Measurements from ENCODE around the gene FBP2. TPM values are rescaled to one million over a fixed set of nuclear protein-coding genes. Genes with fewer than 3 reads are reported as not detected.

The FBP2 gene
- total RNA-seq, 4 donors from 2014 or later, result not detected

- Histone ChIP-seq H3K4me3 (peak within 1 kb of the TSS; percentile 58), H3K9me3 (no peaks in the 10 kb centered on the region), H3K4me1 (peaks cover 10% of the 10 kb centered on the region), H3K27me3 (peaks cover 9% of the 10 kb centered on the region), H3K36me3 (no peaks in the 10 kb centered on the region), H3K27ac (no peak within 1 kb of the TSS)
- DNase-seq (ENCODE audit: low spot score in 2 of 2), result no peak
- TF ChIP-seq EP300 (IDR thresholded peaks at IDR 0.05), result no peak
- TF ChIP-seq CTCF (IDR thresholded peaks at IDR 0.05), result no peak
- no peak for TF ChIP-seq POLR2AphosphoS5 (IDR thresholded peaks at IDR 0.05)
- TF ChIP-seq POLR2A (IDR thresholded peaks at IDR 0.05), result no peak
- 17% methylated on average over 12 of the region's 79 CpGs for WGBS
Observed at GRCh38 chr9:94639061-94639998, 45.7 kb upstream of the FBP2 start, which contains the start of gene FBP1. Gene FBP1, minus strand, starts transcription at chr9:94639518. Its CDS starts 208 bp downstream, at chr9:94639310.

- Histone ChIP-seq H3K4me1 (peaks cover 10% of the 10 kb centered on the region), H3K4me3 (peak overlapping the region; percentile 58), H3K27me3 (peaks cover 9% of the 10 kb centered on the region), H3K27ac (no peak overlapping the region), H3K36me3 (no peaks in the 10 kb centered on the region), H3K9me3 (no peaks in the 10 kb centered on the region)
- DNase-seq (ENCODE audit: low spot score in 2 of 2), result no peak
- 73% methylated on average over 17 of the region's 17 CpGs for WGBS
- TF ChIP-seq CTCF (IDR thresholded peaks at IDR 0.05) (no peak), POLR2AphosphoS5 (IDR thresholded peaks at IDR 0.05) (no peak), EP300 (IDR thresholded peaks at IDR 0.05) (no peak), POLR2A (IDR thresholded peaks at IDR 0.05) (no peak)
Observed at GRCh38 chr9:94638335-94639060, 44.9 kb upstream of the FBP2 start.

GRCh38 chr9:94632737-94633136 lies 39.1 kb upstream of the FBP2 start:
- Histone ChIP-seq H3K9me3 (no peaks in the 10 kb centered on the region), H3K27me3 (no peaks in the 10 kb centered on the region), H3K4me1 (peaks cover 16% of the 10 kb centered on the region), H3K27ac (no peak overlapping the region), H3K36me3 (no peaks in the 10 kb centered on the region), H3K4me3 (no peak overlapping the region)
- WGBS, result 19% methylated on average over 5 of the region's 5 CpGs
- TF ChIP-seq EP300 (IDR thresholded peaks at IDR 0.05) (no peak), POLR2A (IDR thresholded peaks at IDR 0.05) (no peak), POLR2AphosphoS5 (IDR thresholded peaks at IDR 0.05) (no peak), CTCF (IDR thresholded peaks at IDR 0.05) (no peak)
- no peak for DNase-seq (ENCODE audit: low spot score in 2 of 2)

GRCh38 chr9:94631599-94631998 lies 38.0 kb upstream of the FBP2 start:
- 53% methylated on average over 8 of the region's 8 CpGs for WGBS
- no peak for DNase-seq (ENCODE audit: low spot score in 2 of 2)
- no peak overlapping the region for H3K4me3 ChIP-seq
- peaks cover 16% of the 10 kb centered on the region for H3K4me1 ChIP-seq
- H3K36me3 ChIP-seq, result no peaks in the 10 kb centered on the region
- H3K9me3 ChIP-seq, result no peaks in the 10 kb centered on the region
- H3K27ac ChIP-seq, result peak overlapping the region; percentile 9
- H3K27me3 ChIP-seq, result no peaks in the 10 kb centered on the region
- TF ChIP-seq CTCF (IDR thresholded peaks at IDR 0.05) (no peak), POLR2AphosphoS5 (IDR thresholded peaks at IDR 0.05) (no peak), EP300 (IDR thresholded peaks at IDR 0.05) (no peak), POLR2A (IDR thresholded peaks at IDR 0.05) (no peak)

- 59% methylated on average over 5 of the region's 5 CpGs for WGBS
- no peaks in the 10 kb centered on the region for H3K27me3 ChIP-seq
- H3K4me1 ChIP-seq, result peaks cover 16% of the 10 kb centered on the region
- no peak overlapping the region for H3K27ac ChIP-seq
- DNase-seq (ENCODE audit: low spot score in 2 of 2), result no peak
- no peak for TF ChIP-seq POLR2AphosphoS5 (IDR thresholded peaks at IDR 0.05)
- TF ChIP-seq EP300 (IDR thresholded peaks at IDR 0.05), result no peak
- TF ChIP-seq CTCF (IDR thresholded peaks at IDR 0.05), result no peak
- TF ChIP-seq POLR2A (IDR thresholded peaks at IDR 0.05), result no peak
- H3K9me3 ChIP-seq, result no peaks in the 10 kb centered on the region
- no peaks in the 10 kb centered on the region for H3K36me3 ChIP-seq
- no peak overlapping the region for H3K4me3 ChIP-seq
Observed at GRCh38 chr9:94630833-94631232, 37.2 kb upstream of the FBP2 start.

All from suprapubic skin (tissue), 4 donors.